K562 (cell line): ENCODE data around the gene PELI1.

Experiments
- PRPF4 ChIP-seq: fragments of 200-400 bp; formaldehyde crosslinking; IDR thresholded peaks from one replicate; pipeline ENCODE4 v1.6.1; 2017; ENCODE audit warnings: low read length, low read depth, mild to moderate bottlenecking; ENCODE audit not compliant: insufficient read depth, poor library complexity, severe bottlenecking
- RAD21 ChIP-seq, 2 experiments: fragments of 250-450 bp in 1 of 2; fragments of 450-650 bp in 1 of 2; sonication (Bioruptor Pico) in 1 of 2; formaldehyde crosslinking in 1 of 2; IDR thresholded peaks in 1 of 2; conservative IDR thresholded peaks in 1 of 2; 2 replicates each; pipeline versions ENCODE4 v1.4.0 to v1.8.0; 2020 to 2022; ENCODE audit warnings: mild to moderate bottlenecking in 2 of 2, moderate library complexity in 1 of 2
- TF ChIP-seq, protein P1 (sequence below), 3 experiments: IDR thresholded peaks in 2 of 3; conservative IDR thresholded peaks in 1 of 3; 2 replicates each; pipeline ENCODE4 v1.5.1; 2011 to 2012; ENCODE audit warnings: low read length in 3 of 3, mild to moderate bottlenecking in 3 of 3, control low read depth in 2 of 3, improper control_type of control experiment in 1 of 3, inconsistent platforms in 1 of 3, low read depth in 1 of 3, mixed read lengths in 1 of 3, moderate library complexity in 1 of 3; ENCODE audit not compliant: insufficient read depth in 2 of 3

DNA sequence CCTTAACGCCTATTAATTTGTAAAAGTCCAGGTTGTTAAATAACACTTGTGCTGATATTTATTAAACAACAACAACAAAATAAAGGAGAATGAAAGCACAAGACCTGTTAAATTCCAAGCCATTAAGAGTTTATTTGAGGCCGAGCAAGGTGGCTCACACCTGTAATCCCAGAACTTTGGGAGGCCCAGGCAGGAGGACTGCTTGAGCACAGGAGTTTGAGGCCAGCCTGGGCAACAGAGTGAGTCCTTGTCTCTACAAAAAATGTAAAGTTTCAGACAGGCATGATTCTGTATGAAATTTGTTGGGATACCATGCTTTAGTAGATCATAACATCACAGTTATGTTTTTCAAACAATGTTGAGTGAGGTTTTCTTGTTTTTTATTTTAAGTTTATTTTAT, 17.1 kb downstream of the PELI1 start:
- TF ChIP-seq, protein P1, sequence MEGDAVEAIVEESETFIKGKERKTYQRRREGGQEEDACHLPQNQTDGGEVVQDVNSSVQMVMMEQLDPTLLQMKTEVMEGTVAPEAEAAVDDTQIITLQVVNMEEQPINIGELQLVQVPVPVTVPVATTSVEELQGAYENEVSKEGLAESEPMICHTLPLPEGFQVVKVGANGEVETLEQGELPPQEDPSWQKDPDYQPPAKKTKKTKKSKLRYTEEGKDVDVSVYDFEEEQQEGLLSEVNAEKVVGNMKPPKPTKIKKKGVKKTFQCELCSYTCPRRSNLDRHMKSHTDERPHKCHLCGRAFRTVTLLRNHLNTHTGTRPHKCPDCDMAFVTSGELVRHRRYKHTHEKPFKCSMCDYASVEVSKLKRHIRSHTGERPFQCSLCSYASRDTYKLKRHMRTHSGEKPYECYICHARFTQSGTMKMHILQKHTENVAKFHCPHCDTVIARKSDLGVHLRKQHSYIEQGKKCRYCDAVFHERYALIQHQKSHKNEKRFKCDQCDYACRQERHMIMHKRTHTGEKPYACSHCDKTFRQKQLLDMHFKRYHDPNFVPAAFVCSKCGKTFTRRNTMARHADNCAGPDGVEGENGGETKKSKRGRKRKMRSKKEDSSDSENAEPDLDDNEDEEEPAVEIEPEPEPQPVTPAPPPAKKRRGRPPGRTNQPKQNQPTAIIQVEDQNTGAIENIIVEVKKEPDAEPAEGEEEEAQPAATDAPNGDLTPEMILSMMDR (IDR thresholded peaks at IDR 0.05 in 2 of 3, conservative IDR thresholded peaks at IDR 0.05 in 1 of 3; ENCODE audit: insufficient read depth in 2 of 3, low read depth in 1 of 3, low read length in 3 of 3): no peak
- TF ChIP-seq PRPF4 (no peak), RAD21 (CRISPR knock-in tag; conservative IDR thresholded peaks at IDR 0.05 in 1 of 2, IDR thresholded peaks at IDR 0.05 in 1 of 2) (no peak)
